RWPE1 (cell line): Measurements from ENCODE around the gene MPP3.
A peak's percentile ranks its signal among the peaks of the same experiment; 100 is the strongest.

Source experiments
- CTCF ChIA-PET: fragments of 350-600 bp; sonication (Branson Sonifier 250); formaldehyde crosslinking; extraction: SDS; loops from one replicate; lab custom pipeline; 2021; lab: Yijun Ruan, JAX
- POLR2A ChIA-PET: fragments of 400-600 bp; formaldehyde crosslinking; extraction: SDS; loops from one replicate; lab custom pipeline; 2020; ENCODE audit warnings: antibody characterized with exemption; ENCODE audit not compliant: low non-redundant PET; lab: Yijun Ruan, JAX
- DNase-seq: peaks from one replicate; pipeline ENCODE4 v3.0.0; 2012; ENCODE audit warnings: low spot score
- H3K27ac ChIP-seq: fragments of 450-650 bp; 2 replicates; pipeline ENCODE4 v1.5.1; 2017
- CTCF ChIP-seq: fragments of 450-650 bp; conservative IDR thresholded peaks from 2 replicates; pipeline ENCODE4 v1.5.1; 2017; ENCODE audit warnings: low read depth, mild to moderate bottlenecking

Gene MPP3

GRCh38 chr17:43790311-43790940, 42.5 kb downstream of the MPP3 start:
- peak; percentile 58 for TF ChIP-seq CTCF
- H3K27ac ChIP-seq, result peak overlapping the region; percentile 7; the same call in 1 of the 2 replicates
- ChIA-PET POLR2A (no interaction called here), CTCF (interaction anchor here (0.7 to 1.6 kb wide), 6 partner anchors 14 to 969 kb away, joined by 3 to 10 read pairs (median 6); no protein-coding TSS in a partner anchor)
- no peak for DNase-seq

GRCh38 chr17:43789482-43789881, 43.5 kb downstream of the MPP3 start:
- DNase-seq, result no peak
- CTCF ChIA-PET, result interaction anchor here (0.7 to 1.6 kb wide), 3 partner anchors 57 to 1189 kb away, joined by 3 to 10 read pairs (median 3); no protein-coding TSS in a partner anchor
- H3K27ac ChIP-seq, result no peak overlapping the region
- POLR2A ChIA-PET, result no interaction called here
- TF ChIP-seq CTCF, result no peak

GRCh38 chr17:43788540-43788939, 44.4 kb downstream of the MPP3 start:
- ChIA-PET POLR2A (no interaction called here), CTCF (interaction anchor here (0.7 kb wide), 2 partner anchors 22 to 170 kb away, joined by 3 to 7 read pairs; no protein-coding TSS in a partner anchor)
- no peak for DNase-seq
- TF ChIP-seq CTCF, result no peak
- no peak overlapping the region for H3K27ac ChIP-seq

- no peak for TF ChIP-seq CTCF
- ChIA-PET CTCF (interaction anchor here (0.7 kb wide), 1 partner anchor 22 kb away, joined by 7 read pairs; no protein-coding TSS in a partner anchor), POLR2A (no interaction called here)
- no peak for DNase-seq
- no peak overlapping the region for H3K27ac ChIP-seq
Observed at GRCh38 chr17:43787728-43788127, 45.2 kb downstream of the MPP3 start.

- ChIA-PET POLR2A (no interaction called here), CTCF (interaction anchor here (1.3 kb wide), 1 partner anchor 62 kb away, joined by 4 read pairs; the partner anchor contains the start of gene CD300LG)
- no peak overlapping the region for H3K27ac ChIP-seq
- TF ChIP-seq CTCF, result no peak
- DNase-seq, result no peak
Observed at GRCh38 chr17:43784628-43785101, 48.3 kb downstream of the MPP3 start.

GRCh38 chr17:43784068-43784467, 48.9 kb downstream of the MPP3 start:
- H3K27ac ChIP-seq, result no peak overlapping the region
- no peak for DNase-seq
- ChIA-PET CTCF (interaction anchor here (1.3 kb wide), 1 partner anchor 62 kb away, joined by 4 read pairs; the partner anchor contains the start of gene CD300LG), POLR2A (no interaction called here)
- no peak for TF ChIP-seq CTCF
